OCI-LY3 (cell line): ENCODE measurements around the gene TPPP2.

ENCODE experiments used
- H2AFZ ChIP-seq: fragments of 200-600, 300-600 bp; shearing (Covaris generic); 2 replicates; pipeline ENCODE4 v1.6.0; 2014; ENCODE audit warnings: antibody characterized with exemption, low read depth, low read length
- H3K27ac ChIP-seq: fragments of 200-600, 300-600 bp; sonication (generic); 2 replicates; pipeline ENCODE4 v1.5.1; 2014; ENCODE audit warnings: mild to moderate bottlenecking, low read length, moderate library complexity, mixed read lengths
- H3K27me3 ChIP-seq: fragments of 200-600, 300-600 bp; sonication (generic); 2 replicates; pipeline ENCODE4 v1.6.1; 2014; ENCODE audit warnings: low read depth, low read length, mixed read lengths
- H3K36me3 ChIP-seq: fragments of 200-600, 300-600 bp; sonication (generic); replicated peaks from 2 replicates; pipeline ENCODE3; 2014; ENCODE audit warnings: low read depth, low read length, mixed read lengths
- H3K4me1 ChIP-seq: fragments of 300-600, 200-600 bp; sonication (generic); 2 replicates; pipeline ENCODE4 v1.6.1; 2014; ENCODE audit warnings: low read length, mixed read lengths
- H3K4me2 ChIP-seq: fragments of 200-600, 300-600 bp; sonication (generic); 2 replicates; pipeline ENCODE4 v1.6.1; 2014; ENCODE audit warnings: low read length, mixed read lengths
- H3K4me3 ChIP-seq: fragments of 300-600, 200-600 bp; sonication (generic); 2 replicates; pipeline ENCODE4 v1.5.1; 2014; ENCODE audit warnings: antibody characterized with exemption, mild to moderate bottlenecking, low read length, moderate library complexity
- H3K79me2 ChIP-seq: fragments of 300-600, 200-600 bp; shearing (Covaris generic); 2 replicates; pipeline ENCODE4 v1.6.1; 2014; ENCODE audit warnings: mild to moderate bottlenecking, low read length, mixed read lengths
- H3K9ac ChIP-seq: fragments of 300-600, 200-600 bp; shearing (Covaris generic); 2 replicates; pipeline ENCODE4 v1.6.0; 2014; ENCODE audit warnings: mild to moderate bottlenecking, low read length, moderate library complexity
- H3K9me3 ChIP-seq: fragments of 200-600, 300-600 bp; shearing (Covaris generic); 2 replicates; pipeline ENCODE4 v1.6.1; 2014; ENCODE audit warnings: low read length, mixed read lengths; ENCODE audit not compliant: insufficient read depth
- H4K20me1 ChIP-seq: fragments of 200-600, 300-600 bp; sonication (generic); 2 replicates; pipeline ENCODE4 v1.6.1; 2016; ENCODE audit warnings: low read length, mixed read lengths; ENCODE audit not compliant: insufficient read depth
- CTCF ChIP-seq: fragments of 200-600, 300-600 bp; sonication (generic); IDR thresholded peaks from 2 replicates; pipeline ENCODE4 v1.5.1; 2014; ENCODE audit warnings: antibody characterized with exemption, low read length, low read depth
- EZH2phosphoT487 ChIP-seq: fragments of 200-600 bp; shearing (Covaris generic); IDR thresholded peaks from 2 replicates; pipeline ENCODE4 v1.6.1; 2018; ENCODE audit warnings: antibody characterized with exemption, mixed run types, low read depth

The TPPP2 gene

GRCh38 chr14:21073921-21074320 is 43.9 kb downstream of the TPPP2 start:
- no peak overlapping the region for H3K4me2 ChIP-seq
- no peak for TF ChIP-seq EZH2phosphoT487
- TF ChIP-seq CTCF, result no peak
- peaks cover 29% of the 10 kb centered on the region for H3K4me1 ChIP-seq
- no peak overlapping the region for H3K27ac ChIP-seq
- no peaks in the 10 kb centered on the region for H3K9me3 ChIP-seq
- no peak overlapping the region for H3K4me3 ChIP-seq
- H2AFZ ChIP-seq, result no peak overlapping the region
- H3K36me3 ChIP-seq, result peaks cover 2% of the 10 kb centered on the region
- H3K79me2 ChIP-seq, result no peaks in the 10 kb centered on the region
- H4K20me1 ChIP-seq, result no peaks in the 10 kb centered on the region
- H3K27me3 ChIP-seq, result peaks cover 10% of the 10 kb centered on the region
- H3K9ac ChIP-seq, result no peak overlapping the region

DNA sequence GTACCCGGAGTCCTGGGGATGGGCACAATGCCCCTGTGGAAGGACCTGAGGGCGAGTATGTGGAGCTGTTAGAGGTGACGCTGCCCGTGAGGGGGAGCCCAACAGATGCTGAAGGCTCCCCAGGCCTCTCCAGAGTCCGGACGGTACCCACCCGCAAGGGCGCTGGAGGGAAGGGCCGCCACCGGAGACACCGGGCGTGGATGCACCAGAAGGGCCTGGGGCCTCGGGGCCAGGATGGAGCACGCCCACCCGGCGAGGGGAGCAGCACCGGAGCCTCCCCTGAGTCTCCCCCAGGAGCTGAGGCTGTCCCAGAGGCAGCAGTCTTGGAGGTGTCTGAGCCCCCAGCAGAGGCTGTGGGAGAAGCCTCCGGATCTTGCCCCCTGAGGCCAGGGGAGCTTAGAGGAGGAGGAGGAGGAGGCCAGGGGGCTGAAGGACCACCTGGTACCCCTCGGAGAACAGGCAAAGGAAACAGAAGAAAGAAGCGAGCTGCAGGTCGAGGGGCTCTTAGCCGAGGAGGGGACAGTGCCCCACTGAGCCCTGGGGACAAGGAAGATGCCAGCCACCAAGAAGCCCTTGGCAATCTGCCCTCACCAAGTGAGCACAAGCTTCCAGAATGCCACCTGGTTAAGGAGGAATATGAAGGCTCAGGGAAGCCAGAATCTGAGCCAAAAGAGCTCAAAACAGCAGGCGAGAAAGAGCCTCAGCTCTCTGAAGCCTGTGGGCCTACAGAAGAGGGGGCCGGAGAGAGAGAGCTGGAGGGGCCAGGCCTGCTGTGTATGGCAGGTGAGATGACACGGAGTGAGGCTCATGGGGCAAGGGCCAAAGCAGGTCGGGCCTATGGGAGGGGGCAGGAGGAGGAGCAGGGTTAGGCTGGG is 44.6 kb downstream of the TPPP2 start:
- H4K20me1 ChIP-seq, result no peaks in the 10 kb centered on the region
- no peak for TF ChIP-seq CTCF
- TF ChIP-seq EZH2phosphoT487, result no peak
- H3K27me3 ChIP-seq, result peaks cover 2% of the 10 kb centered on the region
- peaks cover 8% of the 10 kb centered on the region for H3K36me3 ChIP-seq
- H3K4me2 ChIP-seq, result no peak overlapping the region
- no peaks in the 10 kb centered on the region for H3K9me3 ChIP-seq
- no peak overlapping the region for H2AFZ ChIP-seq
- no peak overlapping the region for H3K9ac ChIP-seq
- H3K4me3 ChIP-seq, result no peak overlapping the region
- no peaks in the 10 kb centered on the region for H3K79me2 ChIP-seq
- H3K4me1 ChIP-seq, result peaks cover 22% of the 10 kb centered on the region
- no peak overlapping the region for H3K27ac ChIP-seq

GRCh38 chr14:21075719-21076437 is 45.9 kb downstream of the TPPP2 start:
- no peaks in the 10 kb centered on the region for H3K9me3 ChIP-seq
- H3K79me2 ChIP-seq, result no peaks in the 10 kb centered on the region
- H4K20me1 ChIP-seq, result no peaks in the 10 kb centered on the region
- peaks cover 21% of the 10 kb centered on the region for H3K4me1 ChIP-seq
- H2AFZ ChIP-seq, result no peak overlapping the region
- H3K4me3 ChIP-seq, result no peak overlapping the region
- no peak overlapping the region for H3K9ac ChIP-seq
- no peaks in the 10 kb centered on the region for H3K27me3 ChIP-seq
- no peak for TF ChIP-seq EZH2phosphoT487
- no peak for TF ChIP-seq CTCF
- no peak overlapping the region for H3K27ac ChIP-seq
- H3K4me2 ChIP-seq, result no peak overlapping the region
- peaks cover 10% of the 10 kb centered on the region for H3K36me3 ChIP-seq

- Histone ChIP-seq H3K79me2 (no peaks in the 10 kb centered on the region), H4K20me1 (no peaks in the 10 kb centered on the region), H3K9ac (no peak overlapping the region), H3K27me3 (no peaks in the 10 kb centered on the region), H3K9me3 (no peaks in the 10 kb centered on the region), H3K27ac (no peak overlapping the region), H3K4me1 (peaks cover 9% of the 10 kb centered on the region), H3K4me2 (0 out of 2 replicates have a peak overlapping the region, but pooled peaks have one; percentile 20), H2AFZ (no peak overlapping the region), H3K36me3 (peaks cover 19% of the 10 kb centered on the region), H3K4me3 (no peak overlapping the region)
- TF ChIP-seq CTCF (no peak), EZH2phosphoT487 (no peak)
These were observed 47.7 kb downstream of the TPPP2 start for GRCh38 chr14:21077672-21078071.
